ENCODE results near the gene ANKIB1.

GRCh38 chr7:92228100-92228499 lies 17.7 kb upstream of the ANKIB1 start:
- TF ChIP-seq CTCF (optimal IDR thresholded peaks at IDR 0.05 in 1 of 3, IDR thresholded peaks at IDR 0.05 in 1 of 3, conservative IDR thresholded peaks at IDR 0.05 in 1 of 3; ENCODE audit: extremely low read depth in 1 of 3, insufficient read depth in 2 of 3, low read length in 3 of 3) (no peak), EZH2 (IDR thresholded peaks at IDR 0.05; ENCODE audit: low read length) (no peak)
